GM19238 (cell line): ENCODE results near the gene MAGI2.
"Not testable (repeated sequence)": the region's sequence is repeated elsewhere in the genome, so short reads cannot be mapped to it uniquely, and the experiment has no call there.

Experiments
- DNase-seq: peaks from one replicate; pipeline ENCODE4 v3.0.0; 2011; ENCODE audit warnings: low spot score; ENCODE audit not compliant: insufficient read length

The MAGI2 gene

DNA sequence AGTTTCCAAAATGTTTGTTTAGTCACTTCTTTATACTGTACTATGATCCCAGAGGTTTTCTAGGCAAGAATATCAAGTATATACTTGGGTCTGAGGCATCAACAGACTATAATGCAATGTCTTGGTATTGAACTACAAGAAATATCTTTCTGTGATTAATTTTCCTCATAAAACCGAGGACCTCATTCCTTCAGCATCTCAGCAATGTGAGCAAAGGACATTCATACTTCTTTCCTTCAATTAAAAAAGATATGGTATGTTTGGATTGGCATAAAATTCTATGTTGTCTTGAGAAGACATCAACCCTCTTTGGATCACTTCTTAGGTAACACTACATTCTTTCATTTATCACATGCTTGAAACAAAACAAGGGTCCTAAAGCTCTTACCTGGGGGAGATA lies 1130.3 kb downstream of the MAGI2 start:
- DNase-seq, result no peak

DNA sequence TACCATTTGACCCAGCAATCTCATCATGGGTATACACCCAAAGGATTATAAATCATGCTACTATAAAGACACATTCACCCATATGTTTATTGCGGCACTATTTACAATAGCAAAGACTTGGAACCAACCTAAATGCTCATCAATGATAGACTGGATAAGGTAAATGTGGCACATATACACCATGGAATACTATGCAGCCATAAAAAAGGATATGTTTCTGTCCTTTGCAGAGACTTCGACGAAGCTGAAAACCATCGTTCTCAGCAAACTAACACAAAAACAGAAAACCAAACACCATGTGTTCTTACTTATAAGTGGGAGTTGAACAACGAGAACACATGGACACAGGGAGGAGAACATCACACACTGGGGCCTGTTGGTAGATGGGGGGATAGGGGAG lies 1131.2 kb downstream of the MAGI2 start:
- not testable (repeated sequence) for DNase-seq

DNA sequence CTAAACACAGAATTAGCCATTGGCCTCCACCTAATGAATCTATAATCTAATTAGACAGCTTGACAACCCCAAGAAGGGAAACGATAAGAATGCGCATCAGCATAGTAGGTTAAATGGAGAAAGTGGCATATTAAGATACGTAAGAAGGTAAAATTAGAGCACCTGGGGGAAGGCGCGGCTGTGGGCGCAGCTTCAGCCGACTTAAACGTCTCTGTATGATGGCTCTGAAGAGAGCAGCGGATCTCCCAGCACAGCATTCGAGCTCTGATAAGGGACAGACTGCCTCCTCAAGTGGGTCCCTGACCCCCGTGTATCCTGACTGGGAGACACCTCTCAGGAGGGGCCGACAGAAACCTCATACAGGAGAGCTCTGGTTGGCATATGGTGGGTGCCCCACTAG lies 1136.1 kb downstream of the MAGI2 start:
- DNase-seq, result no peak

DNA sequence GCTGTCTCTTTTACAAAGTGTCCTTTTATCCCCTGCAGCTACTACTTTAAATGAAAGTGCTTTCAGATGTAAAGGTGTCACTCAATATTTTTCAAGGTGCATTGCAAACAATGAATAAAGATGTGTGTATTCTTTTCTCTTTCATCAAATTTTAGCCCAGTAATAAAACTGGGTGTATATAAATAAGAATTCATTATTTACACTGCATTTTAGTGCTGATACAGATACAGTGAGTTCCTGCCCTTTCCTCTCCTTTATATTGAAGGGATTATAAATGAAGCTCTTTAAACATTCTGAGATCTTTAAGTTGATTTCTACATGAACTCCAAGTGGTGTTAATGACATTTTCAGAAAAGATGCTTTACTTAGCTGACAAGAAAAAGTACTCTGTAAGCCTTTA lies 1137.4 kb downstream of the MAGI2 start:
- no peak for DNase-seq

DNA sequence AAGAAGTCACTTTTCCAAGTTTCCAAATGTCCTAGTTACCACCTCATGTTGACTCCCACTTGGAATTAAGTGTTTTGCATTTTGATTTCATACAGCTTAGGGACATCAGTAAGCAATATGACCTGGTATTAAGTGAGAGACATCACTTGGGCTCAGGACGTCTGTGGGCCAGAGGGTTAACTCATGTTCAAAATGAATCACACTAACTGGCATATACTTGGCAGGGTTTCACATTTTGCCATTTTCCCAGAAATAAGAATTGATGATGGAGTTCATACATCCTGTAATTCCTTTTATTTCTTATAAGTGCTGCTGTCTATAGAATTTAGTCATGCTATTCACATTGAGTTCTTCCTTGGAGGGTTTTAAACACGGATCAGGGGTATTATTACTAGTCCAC lies 1138.3 kb downstream of the MAGI2 start:
- DNase-seq, result no peak

DNA sequence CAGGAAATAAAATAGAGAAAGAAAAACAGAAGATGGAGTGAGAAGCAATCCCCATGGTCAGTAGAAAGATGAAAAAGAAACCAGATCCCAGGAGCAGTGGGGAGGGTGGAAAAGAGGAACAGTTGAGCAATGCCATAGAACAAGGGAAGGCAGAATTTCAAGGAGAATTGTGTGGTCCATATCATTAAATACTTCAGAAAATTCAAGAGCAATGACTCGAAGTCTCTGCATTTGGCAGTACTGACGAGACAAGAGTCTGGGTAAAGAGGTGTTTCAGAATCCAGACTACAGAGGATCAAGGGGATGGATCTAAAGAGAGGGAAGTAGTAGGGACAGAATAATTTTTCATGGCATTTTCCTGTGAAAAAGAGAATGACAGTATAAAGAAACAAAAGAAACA lies 1142.3 kb downstream of the MAGI2 start:
- no peak for DNase-seq

DNA sequence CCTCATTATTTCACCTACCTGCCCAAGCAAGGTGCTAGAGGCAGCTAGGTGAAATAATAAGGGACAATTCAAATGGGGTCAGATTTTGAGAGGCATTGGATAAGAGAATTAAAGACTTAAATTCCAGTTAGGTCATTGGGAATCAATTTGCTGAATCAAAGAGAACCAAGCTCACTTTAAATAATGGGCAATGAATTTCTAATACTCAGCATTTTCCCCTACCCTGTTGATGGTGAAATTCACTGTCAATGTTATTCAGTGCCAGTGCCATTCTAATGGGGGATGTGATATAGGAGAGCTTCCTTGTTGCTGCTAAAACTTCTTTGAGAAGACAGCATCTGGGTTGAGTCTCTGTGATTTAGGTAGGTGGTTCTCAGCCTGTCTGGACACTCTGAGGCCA lies 1145.6 kb downstream of the MAGI2 start:
- DNase-seq, result no peak

DNA sequence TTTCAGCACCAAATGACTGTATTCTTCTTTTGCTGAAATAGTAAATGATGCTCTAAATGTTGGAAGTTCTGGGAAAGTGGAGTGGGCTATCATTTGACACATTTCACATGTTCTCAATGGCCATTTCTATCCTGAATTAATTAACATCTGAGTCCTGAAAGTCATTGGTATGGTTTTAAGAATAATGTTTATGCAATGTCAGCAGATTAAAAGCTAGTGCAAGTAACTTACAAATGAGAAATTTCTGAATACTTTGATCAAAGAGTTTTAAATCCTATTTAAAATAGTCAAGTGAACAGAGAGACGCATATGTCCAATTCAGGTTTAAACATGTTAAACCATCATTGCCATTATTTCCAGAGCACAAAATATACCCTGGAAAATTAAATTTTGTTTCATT lies 1146.8 kb downstream of the MAGI2 start:
- no peak for DNase-seq

DNA sequence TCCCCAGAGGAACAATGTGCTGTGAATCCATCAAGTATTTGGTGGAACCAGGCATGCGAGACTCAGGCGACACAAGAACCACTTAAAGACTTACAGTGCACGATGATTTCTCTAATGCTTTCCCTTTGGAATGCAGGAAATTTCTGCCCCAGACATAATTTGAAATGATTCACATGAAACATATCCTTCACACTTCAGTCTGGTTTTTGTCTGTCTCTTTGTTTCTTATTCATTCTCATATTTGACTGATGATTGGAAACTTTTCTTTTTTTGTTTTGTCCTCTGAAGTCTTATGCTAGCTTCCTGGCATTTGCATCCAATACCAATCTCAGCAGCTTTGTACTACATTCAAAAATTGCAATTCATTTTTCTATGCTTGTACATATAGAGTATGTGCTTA lies 1152.1 kb downstream of the MAGI2 start:
- no peak for DNase-seq

DNA sequence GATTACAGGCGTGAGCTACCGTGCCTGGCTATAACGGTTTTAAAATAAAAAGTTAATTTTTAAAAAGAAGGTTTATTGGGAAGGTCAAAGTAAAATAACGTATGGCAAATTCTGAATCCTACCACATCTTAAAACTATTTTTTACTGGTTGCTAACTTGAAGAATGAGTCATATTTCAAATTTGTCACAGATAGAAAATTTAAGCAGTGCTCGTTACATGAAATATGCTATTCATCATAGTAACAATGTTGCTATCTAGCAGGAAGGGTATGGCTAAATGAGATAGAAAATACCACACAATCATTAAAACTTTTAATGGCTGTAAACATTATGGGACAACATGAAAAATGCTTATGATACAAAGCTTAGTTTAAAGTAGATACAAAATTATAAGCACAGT lies 1154.4 kb downstream of the MAGI2 start:
- no peak for DNase-seq

DNA sequence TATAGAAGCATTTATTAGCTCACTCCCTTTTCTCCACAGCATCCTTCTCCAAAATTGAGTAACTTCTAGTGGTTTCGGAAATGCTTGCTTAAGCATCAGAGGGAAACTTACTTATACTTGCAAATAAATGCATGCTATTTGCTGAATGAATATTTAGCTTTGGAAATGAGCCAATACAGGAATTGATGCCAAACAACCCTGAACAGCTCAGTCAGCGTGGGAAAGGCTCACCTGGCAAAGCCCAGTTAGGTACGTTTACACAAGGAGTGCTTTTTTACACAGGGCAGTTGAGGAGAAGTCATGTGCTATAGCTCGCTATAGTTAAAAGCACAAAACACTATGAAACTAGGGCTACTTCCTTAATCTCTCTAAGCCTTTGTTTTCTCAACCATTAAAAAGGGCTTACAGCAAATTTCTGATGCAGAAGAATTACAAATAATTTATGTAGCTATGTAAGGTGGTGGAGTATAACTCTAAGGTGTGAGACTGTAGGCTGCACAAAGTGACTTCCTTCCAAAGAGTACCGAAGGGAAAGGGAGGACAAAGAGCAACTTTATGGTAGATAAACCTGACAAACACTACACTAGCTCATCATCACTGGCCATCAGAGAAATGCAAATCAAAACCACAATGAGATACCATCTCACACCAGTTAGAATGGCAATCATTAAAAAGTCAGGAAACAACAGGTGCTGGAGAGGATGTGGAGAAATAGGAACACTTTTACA lies 1156.7 kb downstream of the MAGI2 start:
- DNase-seq, result no peak

DNA sequence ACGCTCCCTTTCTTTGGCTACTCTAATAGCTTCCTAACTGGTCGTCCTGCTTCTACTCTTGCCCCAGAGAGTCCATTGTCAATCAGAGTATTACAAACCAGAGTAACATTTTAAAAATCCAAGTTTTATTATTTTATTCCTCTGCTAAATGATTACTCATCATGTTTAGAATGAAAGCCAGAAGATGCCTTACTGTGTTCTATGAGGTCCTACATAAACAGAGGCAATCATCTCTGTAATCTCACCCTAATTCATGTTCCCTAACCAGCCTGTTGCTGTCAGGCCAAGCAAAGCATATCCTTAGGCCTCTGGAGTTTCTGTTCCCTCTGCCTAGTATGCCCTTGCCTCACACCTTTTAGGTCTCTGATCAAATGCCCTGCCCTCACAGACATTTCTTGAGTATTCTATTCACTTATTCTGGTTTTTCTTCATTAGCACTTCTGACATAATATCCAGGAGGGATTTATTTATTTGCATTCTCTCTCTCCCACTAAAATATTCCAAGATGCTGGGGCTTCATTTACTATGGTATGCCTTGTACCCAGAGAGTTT lies 1157.3 kb downstream of the MAGI2 start:
- DNase-seq, result no peak

DNA sequence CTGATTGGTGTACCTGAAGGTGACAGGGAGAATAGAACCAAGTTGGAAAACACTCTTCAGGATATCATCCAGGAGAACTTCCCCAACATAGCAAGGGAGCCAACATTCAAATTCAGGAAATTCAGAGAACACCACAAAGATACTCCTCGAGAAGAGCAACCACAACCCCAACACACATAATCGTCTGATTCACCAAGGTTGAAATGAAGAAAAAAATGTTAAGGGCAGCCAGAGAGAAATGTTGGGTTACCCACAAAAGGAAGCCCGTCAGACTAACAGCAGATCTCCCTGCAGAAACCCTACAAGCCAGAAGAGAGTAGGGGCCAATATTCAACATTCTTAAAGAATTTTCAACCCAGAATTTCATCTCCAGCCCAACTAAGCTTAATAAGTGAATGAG lies 1164.0 kb downstream of the MAGI2 start:
- DNase-seq, result not testable (repeated sequence)

DNA sequence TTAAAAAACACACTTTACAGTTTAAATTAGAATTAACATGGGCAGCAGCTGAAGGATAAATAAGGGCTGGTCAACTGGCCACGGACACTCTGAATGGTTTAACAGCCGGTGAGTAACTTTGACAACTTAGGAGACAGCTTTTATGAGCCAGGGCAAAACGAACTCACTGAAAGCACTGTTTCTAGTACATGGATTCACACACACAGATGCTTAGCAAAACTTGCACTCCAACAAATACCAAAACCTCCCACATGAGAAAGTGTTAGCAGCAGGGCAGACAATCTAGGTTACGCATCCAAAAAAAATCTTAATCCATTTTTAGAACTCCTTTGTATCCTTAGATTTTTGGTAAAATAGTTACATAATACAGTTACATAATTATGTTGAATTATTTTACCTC lies 1168.5 kb downstream of the MAGI2 start:
- DNase-seq, result no peak

DNA sequence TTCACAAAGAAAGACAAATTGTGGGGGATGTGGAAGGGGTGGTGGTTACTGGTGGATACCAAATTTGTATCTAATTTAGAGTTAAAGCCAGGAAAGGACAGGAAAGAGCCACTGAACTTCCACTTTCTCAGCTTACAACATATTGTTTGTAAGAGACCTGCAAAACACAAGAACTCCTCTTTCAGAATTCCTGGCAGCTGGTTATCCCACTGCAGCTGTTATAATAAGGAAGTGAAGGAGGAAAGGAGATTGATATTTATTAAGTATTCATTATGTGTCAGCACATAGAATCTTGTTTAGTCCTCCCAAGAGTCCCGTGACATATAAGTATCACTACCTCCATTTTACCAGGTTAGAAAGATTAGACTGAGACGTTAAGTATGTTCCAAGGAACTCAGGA lies 1173.2 kb downstream of the MAGI2 start:
- no peak for DNase-seq

DNA sequence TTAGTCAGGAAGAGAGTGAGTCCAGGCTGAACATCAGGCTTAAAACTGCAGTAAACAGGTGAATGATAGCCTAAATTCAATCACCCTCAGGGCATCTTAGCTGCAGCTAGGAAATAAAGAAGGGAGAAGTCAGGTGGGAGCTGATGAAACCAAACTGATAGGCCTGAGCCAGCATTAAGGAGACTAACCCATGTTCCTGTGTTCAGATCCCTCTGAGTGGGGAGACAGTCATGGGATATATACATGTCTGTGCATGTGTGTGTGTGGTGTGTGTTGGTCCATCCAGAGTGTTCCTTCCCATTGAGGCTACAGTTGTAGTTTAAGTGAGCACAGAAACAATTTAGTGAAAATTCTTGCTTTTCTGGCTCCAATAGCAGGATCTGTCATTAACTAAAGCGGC lies 1174.0 kb downstream of the MAGI2 start:
- DNase-seq, result no peak

DNA sequence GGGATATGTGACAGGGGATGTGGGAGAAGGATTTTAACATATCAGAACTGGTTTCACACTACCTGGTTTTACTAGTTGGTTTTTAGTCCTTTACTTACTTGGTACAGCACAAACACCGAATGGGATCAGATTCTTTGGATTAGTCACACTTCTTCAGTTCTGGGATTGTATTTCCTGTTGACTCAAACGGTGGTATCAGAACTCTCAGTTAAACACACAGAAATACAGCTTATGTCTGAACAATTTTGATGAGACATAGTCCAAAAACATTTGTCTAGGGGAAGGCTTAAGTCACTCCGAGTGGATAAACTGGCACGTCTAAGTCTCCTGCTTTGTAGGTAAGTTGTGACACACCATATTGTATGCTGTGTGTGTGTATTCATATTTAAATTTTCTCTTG lies 1174.4 kb downstream of the MAGI2 start:
- DNase-seq, result no peak

DNA sequence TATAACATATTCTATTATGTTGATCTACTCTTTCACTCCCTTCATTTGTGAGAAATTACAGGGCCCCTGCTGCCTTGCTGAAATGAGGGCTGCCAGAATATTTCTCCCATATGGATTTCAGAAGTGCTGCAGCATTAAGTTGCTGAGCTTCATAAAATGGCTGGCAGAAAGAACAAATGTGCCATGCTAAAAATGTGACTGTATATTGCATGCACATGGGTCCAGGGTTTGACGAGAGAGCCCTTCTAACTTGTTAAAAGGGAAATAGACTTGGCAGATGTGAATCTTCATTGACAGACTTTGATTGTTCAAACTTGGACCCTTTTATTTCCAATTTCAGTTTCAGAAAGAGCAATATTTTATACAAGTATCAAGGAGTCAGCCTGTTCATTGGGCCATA lies 1186.3 kb downstream of the MAGI2 start:
- no peak for DNase-seq

DNA sequence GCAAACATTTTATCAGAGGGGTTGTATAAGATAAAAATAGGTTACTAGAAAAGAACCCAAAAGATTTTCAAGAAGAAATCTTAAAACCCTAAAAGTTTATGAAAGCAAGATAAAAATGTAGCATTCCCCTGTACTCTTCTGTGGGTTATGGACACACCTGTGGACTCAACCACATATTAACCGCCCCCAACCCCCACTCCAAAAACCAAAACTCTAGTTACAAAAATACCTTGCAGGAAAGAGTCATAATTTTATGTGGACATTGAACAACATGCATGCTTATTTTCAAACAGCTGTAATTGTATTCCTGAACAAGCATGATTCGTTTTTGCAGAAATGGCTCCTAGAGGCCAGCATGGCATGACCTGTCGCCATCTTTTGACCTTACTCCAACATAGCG lies 1188.0 kb downstream of the MAGI2 start:
- no peak for DNase-seq

DNA sequence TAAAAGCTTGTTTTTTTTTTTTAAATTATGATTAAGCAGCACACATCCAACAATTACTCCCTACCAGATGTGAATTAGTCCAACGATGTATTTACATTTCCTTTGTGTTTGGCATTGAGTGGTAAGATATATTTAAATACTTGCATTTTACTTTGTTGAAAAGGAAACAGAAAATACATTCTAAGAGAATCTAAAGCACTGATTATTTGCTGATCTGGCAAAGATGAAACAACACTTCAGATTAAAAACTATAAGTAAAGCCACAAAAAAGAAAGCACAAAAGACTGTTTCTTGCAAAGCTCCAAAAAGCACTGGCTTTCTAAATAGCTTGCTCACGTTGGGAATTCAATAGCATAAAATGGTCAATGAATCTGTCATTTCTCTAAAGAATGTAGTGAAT lies 1188.4 kb downstream of the MAGI2 start:
- DNase-seq, result no peak

DNA sequence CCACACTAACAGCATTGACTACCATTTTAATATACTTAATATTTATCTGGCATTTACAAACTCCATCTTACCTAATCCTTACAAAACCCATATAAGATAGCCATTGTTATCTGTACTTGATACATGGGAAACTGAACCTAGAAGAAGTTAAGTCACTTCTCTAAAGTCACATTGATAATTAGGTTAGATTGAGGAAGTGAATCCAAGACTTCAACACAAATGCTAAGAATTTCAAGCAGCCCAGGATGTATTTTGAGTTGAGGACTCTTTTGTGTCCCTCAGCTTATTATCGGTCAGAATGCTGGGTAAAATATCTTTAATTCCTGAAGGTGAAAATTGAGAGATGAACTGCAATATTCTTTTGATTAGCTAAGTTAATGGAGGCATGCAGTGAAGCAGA lies 1189.4 kb downstream of the MAGI2 start:
- DNase-seq, result no peak

DNA sequence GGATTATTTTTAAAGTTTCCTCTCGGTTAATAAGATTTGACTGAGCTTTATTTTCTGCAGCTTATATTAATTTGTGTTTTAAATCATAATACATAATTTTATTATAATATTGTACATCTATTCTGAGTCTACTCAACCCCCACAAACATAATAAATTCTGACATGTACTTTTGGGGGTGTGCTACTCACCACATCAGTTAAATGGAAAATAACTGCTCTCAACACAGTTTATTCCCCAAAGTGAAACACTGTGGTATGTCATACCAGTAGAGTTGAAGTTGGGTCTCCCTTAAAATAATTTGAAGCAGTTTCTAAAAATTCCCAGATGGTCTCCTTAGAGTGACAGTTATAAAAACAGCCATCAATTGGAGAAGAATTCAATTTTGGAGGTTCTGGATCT lies 1191.7 kb downstream of the MAGI2 start:
- DNase-seq, result no peak

DNA sequence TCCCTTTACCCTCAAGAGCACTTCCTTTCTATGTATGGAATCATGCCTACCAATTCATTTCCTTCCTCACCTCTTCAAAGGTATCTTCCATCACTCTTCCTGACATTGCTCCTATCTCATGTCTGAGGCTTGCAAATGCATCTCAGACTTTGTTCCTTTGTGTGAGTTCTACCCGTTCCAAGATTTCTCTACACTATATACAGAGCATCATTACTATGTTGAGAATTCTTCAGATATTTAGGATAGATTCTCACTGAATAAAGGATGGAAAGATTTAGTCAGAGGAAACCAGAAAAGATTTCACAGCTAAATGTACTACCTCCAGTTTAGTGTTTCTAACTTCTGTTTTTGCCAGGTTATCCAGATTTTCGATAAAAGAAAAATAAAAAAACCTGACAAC lies 1192.2 kb downstream of the MAGI2 start:
- DNase-seq, result no peak

DNA sequence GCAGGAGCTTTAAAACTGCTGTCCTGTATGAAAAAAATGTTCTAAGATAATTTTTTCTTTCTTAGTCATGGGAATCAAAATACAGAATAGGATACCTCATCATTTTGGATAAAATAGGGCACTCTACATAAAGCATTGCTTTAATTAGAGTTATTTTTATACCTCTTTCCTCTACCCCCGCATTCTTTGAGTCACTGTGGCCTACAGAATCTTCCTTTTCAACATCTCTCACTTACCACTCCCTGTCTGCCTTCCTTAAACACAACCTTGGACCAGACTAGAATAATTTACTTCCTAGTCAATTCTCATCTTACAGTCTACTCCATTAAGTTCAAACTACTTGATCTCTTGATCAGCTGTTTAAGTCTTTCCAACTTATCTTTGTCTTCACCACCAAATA lies 1192.6 kb downstream of the MAGI2 start:
- DNase-seq, result no peak
